ENCODE results near the gene ALKBH1.
A peak's percentile ranks its signal among the peaks of the same experiment; 100 is the strongest.
"Not testable (repeated sequence)": the region's sequence is repeated elsewhere in the genome, so short reads cannot be mapped to it uniquely, and the experiment has no call there.

The ALKBH1 gene

DNA sequence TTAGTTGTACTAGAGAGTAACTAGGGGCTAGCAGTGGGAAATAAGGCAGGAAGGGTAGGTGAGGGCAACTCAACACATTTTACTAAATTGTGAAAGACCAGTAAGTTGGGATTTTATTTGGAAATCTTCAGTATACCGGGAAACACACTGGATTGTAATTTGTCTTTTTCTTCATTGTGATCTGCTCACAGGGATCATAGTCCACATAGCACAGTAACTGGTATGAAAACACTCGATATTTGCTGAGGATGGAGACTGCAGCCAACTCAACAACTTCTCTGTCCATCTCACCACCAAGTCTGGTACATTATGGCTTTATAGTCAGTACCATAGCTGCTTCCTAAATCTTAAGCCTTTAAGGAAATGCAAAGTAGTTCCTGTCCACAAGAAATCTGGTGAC is 2.5 kb upstream of the ALKBH1 start:
- no peak for DNase-seq (ENCODE audit: low read depth in 1 of 2, low spot score in 1 of 2)
- TF ChIP-seq JUND (IDR thresholded peaks at IDR 0.05; ENCODE audit: low read depth), result no peak
- in situ Hi-C loops (cut with HindIII; ENCODE audit: low pct_unique_long_range_greater_than_20kb, low sequenced_read_pairs), result no loop called here

DNA sequence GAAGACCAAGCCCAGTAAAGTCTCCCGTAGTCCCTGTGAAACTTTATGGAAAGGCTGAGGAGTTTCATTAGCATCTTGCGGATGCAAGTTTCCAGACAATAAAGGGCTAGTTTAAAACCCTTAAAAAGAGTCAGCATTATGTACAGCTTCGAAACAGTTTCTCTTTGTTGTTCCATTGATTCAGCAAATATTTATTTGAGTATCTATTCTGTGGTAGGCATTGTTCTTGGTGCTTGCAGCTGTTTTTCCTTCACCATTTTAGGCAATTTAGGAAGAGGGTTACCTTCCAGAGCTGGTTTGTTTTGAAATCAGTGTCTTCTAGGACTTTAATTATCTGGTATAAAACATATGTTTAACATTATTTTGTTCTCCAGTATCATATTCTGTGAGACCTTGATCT is 1.6 kb upstream of the ALKBH1 start:
- no peak for TF ChIP-seq JUND (IDR thresholded peaks at IDR 0.05; ENCODE audit: low read depth)
- in situ Hi-C loops (cut with HindIII; ENCODE audit: low pct_unique_long_range_greater_than_20kb, low sequenced_read_pairs), result no loop called here
- no peak for DNase-seq (ENCODE audit: low read depth in 1 of 2, low spot score in 1 of 2)

DNA sequence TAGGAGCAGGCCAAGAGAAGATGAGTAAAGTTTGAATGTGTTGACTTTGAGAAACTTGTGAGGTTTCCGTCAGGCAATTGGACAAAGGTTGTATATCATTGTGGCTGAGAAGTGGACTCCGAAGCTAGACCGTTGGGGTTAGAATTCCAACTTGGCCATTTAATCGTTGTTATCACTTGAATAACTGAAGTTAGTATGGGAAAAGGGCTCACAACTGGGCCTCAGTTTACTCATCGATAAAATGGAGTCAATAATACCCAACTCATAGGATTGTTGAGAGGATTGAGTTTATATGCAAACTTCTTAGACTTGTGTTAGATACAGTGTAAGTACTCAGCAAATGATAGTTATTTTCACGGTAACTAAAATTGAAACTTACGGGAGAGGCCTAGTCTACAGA is 926 bp upstream of the ALKBH1 start:
- in situ Hi-C loops (cut with HindIII; ENCODE audit: low pct_unique_long_range_greater_than_20kb, low sequenced_read_pairs), result no loop called here
- no peak for TF ChIP-seq JUND (IDR thresholded peaks at IDR 0.05; ENCODE audit: low read depth)
- DNase-seq (ENCODE audit: low read depth in 1 of 2, low spot score in 1 of 2), result no peak

DNA sequence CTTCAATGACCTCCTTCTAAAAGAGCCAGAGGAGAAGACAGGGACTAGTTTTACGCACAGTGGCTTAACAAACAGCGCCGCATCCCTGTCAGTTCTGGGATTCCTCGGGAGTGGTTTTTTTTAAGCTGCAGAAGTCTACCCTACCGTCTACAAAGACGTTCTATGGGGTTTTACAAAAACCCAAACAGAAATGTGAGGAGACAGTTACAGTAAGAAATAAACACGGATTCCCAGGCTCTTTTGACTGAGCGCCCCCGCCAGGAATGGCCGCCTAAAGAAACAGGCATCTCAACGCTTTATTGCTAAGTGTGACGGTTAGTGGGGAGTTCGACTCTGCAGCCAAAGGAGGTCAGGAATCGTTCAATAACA is 484 bp downstream of the ALKBH1 start:
- DNase-seq (ENCODE audit: low read depth in 1 of 2, low spot score in 1 of 2), result peak; percentile 48 to 81

DNA sequence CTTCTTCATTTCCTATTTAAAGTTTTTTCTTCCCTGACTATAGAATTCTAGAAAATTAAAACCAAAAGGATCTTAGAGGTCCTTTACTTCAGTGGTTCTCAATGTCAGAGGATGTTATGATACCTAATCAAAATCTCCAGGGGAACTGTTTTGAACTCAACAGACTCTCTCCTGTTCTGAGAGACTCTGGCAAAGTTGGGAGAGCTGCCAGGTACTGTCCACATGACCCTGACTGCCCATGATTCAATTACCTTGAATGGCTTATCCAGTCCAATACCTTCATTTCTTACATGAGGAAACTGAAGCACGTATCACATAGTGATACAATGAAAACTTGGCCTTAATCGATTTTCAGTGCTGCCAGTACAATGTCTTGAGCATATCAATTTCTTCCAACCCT is 16.6 kb downstream of the ALKBH1 start:
- DNase-seq (ENCODE audit: low read depth in 1 of 2, low spot score in 1 of 2), result no peak
- in situ Hi-C loops (cut with HindIII; ENCODE audit: low pct_unique_long_range_greater_than_20kb, low sequenced_read_pairs), result no loop called here
- no peak for TF ChIP-seq JUND (IDR thresholded peaks at IDR 0.05; ENCODE audit: low read depth)

More for the DNA sequence above, 484 bp downstream of the ALKBH1 start:
- no peak for TF ChIP-seq JUND (IDR thresholded peaks at IDR 0.05; ENCODE audit: low read depth)
- in situ Hi-C loops (cut with HindIII; ENCODE audit: low pct_unique_long_range_greater_than_20kb, low sequenced_read_pairs), result no loop called here

DNA sequence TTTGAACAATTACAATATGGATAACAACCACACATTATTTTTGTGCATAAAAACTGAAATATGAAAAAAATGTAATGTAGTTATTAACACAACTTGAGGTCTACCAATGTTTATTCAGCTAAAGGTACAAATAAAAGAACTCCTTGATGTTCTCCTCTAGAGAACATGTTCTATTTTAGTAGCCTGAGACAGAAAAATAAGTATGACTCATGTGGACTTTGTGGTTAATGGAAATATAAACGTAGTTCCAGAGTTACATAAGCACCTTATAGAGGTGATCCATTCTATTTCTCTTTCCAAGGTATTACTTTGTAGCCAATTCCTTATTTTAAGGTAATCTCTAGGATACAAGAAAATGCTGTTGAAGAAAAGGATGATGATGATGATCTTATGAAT is 25.7 kb downstream of the ALKBH1 start:
- in situ Hi-C loops (cut with HindIII; ENCODE audit: low pct_unique_long_range_greater_than_20kb, low sequenced_read_pairs), result no loop called here
- peak in 1 of 2 experiments; percentile 22 for DNase-seq (ENCODE audit: low read depth in 1 of 2, low spot score in 1 of 2)

DNA sequence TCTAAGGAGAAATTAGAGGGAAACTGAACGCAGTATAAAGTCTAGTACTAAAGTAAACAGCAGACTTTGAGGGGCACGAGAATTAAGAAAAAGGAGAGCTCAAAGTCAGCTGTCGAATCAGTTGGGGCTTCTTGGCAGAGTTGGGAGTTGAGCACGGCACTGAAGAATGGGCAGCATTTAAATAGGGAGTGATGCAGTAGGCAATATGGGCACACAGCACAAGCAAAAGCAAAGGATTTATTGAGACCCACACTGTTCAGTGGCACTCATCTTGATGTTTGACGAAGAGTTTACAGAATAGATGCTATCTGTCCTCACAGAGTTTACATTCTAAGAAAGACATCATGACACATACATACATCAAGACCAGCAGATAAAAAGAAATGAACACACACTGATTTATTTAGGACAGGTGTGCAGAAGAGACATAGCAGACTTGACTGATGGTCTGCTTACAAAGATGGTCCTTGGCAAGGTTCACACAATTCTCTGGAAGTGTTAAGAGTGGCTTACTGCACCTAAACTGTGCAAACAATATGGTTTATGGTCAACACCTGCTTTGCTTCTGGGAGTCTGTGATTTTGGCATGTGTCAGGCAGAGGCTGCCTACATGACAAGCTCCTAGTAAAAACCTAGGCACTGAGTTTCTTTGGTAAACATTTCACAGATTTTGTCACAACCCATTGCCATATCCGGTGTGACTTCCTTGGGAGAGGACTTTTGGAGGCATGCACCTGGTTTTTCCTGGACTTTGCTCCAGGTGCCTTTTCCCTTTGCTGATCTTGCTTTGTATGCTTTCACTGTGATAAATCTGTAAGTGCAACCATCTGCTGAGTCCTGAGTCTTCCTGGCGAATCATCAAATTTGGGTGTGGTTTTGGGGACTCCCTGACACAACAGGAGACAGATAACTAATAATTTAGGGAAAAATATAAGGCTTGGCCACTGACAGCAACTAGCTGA is 26.3 kb downstream of the ALKBH1 start:
- in situ Hi-C loops (cut with HindIII; ENCODE audit: low pct_unique_long_range_greater_than_20kb, low sequenced_read_pairs), result no loop called here
- no peak for TF ChIP-seq JUND (IDR thresholded peaks at IDR 0.05; ENCODE audit: low read depth)

More for the DNA sequence above, 25.7 kb downstream of the ALKBH1 start:
- no peak for TF ChIP-seq JUND (IDR thresholded peaks at IDR 0.05; ENCODE audit: low read depth)

DNA sequence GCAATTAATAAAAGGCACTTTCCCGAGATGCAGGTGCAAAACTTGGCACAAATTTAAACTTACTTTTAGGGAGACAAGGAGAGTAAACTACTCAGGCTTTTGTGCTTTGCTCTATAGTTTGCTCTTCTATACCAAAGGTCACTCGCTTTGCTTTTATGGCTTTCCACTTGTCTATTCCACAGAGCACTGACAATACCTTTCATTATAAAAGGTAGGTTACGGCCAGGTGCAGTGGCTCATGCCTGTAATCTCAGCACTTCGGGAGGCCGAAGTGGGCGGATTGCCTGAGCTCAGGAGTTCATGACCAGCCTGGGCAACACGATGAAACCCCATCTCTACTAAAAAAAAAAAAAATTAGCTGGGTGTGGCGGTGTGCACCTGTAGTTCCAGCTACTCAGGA is 32.9 kb downstream of the ALKBH1 start:
- TF ChIP-seq JUND (IDR thresholded peaks at IDR 0.05; ENCODE audit: low read depth), result no peak
- in situ Hi-C loops (cut with HindIII; ENCODE audit: low pct_unique_long_range_greater_than_20kb, low sequenced_read_pairs), result no loop called here
- no peak for DNase-seq (ENCODE audit: low read depth in 1 of 2, low spot score in 1 of 2)

More for the DNA sequence above, 26.3 kb downstream of the ALKBH1 start:
- peak in 1 of 2 experiments; percentile 87 for DNase-seq (ENCODE audit: low read depth in 1 of 2, low spot score in 1 of 2)

DNA sequence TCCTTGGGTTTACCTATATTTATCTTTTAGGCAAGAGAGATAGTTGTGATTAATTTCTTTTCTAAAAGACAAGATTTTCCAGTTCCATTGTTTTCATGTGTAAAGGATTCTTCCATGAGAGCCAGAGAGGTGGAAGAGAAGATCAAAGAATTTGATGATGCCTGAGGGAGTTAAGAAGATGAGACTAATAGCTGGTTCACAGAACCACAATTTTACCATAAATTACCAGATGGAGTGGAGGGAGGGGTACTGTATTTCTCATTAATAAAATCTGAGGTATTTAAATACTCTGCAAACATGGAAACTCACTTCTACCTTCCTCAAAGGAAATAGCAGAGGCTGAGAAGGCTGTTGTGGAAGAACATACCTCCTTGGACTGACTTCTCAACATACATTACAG is 34.6 kb downstream of the ALKBH1 start:
- in situ Hi-C loops (cut with HindIII; ENCODE audit: low pct_unique_long_range_greater_than_20kb, low sequenced_read_pairs), result no loop called here
- no peak for TF ChIP-seq JUND (IDR thresholded peaks at IDR 0.05; ENCODE audit: low read depth)
- no peak for DNase-seq (ENCODE audit: low read depth in 1 of 2, low spot score in 1 of 2)

DNA sequence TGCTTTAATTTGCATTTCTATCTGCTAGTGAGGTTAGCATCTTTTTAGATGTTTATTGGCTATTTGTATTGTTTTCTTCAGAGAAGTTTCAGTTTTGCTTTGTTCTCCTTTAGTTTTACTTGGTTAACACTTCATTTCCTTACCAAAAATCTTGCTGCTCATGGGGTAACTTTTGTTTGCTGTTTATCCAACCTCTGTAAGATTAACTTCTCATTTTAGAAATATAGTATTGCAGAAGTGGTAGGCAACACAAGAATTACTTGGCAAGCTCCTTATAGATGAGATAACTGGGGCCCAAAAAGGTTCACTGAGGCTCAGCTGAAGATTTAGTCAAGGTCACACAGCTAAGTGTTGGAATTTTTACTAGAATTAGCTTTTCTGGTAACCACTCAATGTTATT is 40.5 kb downstream of the ALKBH1 start:
- in situ Hi-C loops (cut with HindIII; ENCODE audit: low pct_unique_long_range_greater_than_20kb, low sequenced_read_pairs), result no loop called here
- TF ChIP-seq JUND (IDR thresholded peaks at IDR 0.05; ENCODE audit: low read depth), result no peak
- DNase-seq (ENCODE audit: low read depth in 1 of 2, low spot score in 1 of 2), result no peak

DNA sequence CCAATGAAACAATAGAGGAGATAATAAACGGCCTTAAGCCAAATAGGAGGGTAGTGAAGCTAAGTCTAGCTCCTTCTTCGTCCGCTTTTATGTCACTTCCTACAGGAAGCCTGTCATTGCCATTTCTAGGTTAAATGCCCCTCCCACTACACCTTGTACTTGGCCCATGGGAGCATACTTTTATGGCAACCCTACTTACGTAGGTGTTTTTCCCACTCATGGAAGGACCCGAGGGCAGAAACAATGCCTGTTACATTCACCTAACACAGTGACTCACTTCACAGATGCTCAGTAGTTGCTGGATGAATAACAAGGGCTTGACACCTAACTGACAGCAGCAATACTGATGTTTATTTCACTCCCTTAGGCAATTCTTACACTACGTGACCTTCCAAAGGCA is 44.5 kb downstream of the ALKBH1 start:
- no peak for DNase-seq (ENCODE audit: low read depth in 1 of 2, low spot score in 1 of 2)
- in situ Hi-C loops (cut with HindIII; ENCODE audit: low pct_unique_long_range_greater_than_20kb, low sequenced_read_pairs), result no loop called here
- TF ChIP-seq JUND (IDR thresholded peaks at IDR 0.05; ENCODE audit: low read depth), result no peak

DNA sequence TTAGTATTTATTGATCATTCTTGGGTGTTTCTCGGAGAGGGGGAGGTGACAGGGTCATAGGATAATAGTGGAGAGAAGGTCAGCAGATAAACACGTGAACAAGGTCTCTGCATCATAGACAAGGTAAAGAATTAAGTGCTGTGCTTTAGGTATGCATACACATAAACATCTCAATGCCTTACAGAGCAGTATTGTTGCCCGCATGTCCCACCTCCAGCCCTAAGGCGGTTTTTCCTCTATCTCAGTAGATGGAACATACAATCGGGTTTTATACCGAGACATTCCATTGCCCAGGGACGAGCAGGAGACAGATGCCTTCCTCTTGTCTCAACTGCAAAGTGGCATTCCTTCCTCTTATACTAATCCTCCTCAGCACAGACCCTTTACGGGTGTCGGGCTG is 46.3 kb downstream of the ALKBH1 start:
- DNase-seq (ENCODE audit: low read depth in 1 of 2, low spot score in 1 of 2); in situ Hi-C loops (cut with HindIII; ENCODE audit: low pct_unique_long_range_greater_than_20kb, low sequenced_read_pairs): not testable (repeated sequence)

DNA sequence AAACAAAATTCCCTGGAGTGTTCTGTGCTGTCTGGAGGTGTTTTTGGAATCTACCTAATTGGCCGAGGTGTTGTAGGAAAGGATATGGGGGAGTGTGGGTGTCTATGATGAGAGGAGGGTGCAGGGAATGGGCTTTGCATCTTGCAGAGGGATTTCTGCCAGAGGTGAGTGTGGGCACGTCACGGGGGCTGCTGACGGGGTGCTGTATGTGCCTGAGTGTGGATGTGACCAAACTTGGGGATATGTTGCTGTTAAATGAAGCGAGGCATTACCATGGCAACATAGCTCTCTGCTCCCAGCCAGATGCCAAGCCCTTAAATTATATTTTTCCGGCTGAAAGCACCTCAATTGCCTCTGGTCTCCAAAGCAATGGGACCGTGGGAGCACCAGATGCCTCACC is 47.1 kb downstream of the ALKBH1 start:
- in situ Hi-C loops (cut with HindIII; ENCODE audit: low pct_unique_long_range_greater_than_20kb, low sequenced_read_pairs), result no loop called here
- TF ChIP-seq JUND (IDR thresholded peaks at IDR 0.05; ENCODE audit: low read depth), result no peak
- no peak for DNase-seq (ENCODE audit: low read depth in 1 of 2, low spot score in 1 of 2)

DNA sequence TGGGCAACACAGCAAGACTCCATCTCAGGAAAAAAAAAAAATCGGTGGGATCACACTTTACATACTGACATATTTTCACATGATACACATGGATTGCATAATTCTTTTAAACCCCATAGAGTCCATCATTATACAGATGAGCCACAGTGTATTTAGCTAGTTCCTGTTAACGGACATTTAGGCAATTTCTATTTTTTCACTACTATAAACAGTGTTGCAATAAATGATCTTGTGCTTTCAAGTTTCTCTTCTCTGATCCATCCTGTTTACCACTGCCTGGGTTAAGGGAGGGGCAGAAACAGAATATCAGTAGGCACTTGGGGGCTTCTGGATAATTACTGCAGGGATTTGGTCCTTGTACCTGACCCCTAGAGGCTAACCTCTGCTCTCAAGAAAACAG is 48.0 kb downstream of the ALKBH1 start:
- TF ChIP-seq JUND (IDR thresholded peaks at IDR 0.05; ENCODE audit: low read depth), result no peak
- in situ Hi-C loops (cut with HindIII; ENCODE audit: low pct_unique_long_range_greater_than_20kb, low sequenced_read_pairs), result no loop called here
- no peak for DNase-seq (ENCODE audit: low read depth in 1 of 2, low spot score in 1 of 2)

All from T47D (cell line).